Vagina (tissue), 2 donors: Measurements from ENCODE around the gene KIF5A.

Experiments
- POLR2A ChIP-seq, 2 donors: fragments of 450-650 bp; IDR thresholded peaks; one replicate each; pipeline ENCODE4 v1.6.1; 2017; ENCODE audit warnings: antibody characterized with exemption in 2 of 2, mild to moderate bottlenecking in 2 of 2, moderate library complexity in 2 of 2
- POLR2AphosphoS5 ChIP-seq, 2 donors: sonication (generic); formaldehyde crosslinking; IDR thresholded peaks; one replicate each; pipeline ENCODE4 v1.9.0; 2017; ENCODE audit warnings: antibody characterized with exemption in 2 of 2, mild to moderate bottlenecking in 2 of 2, low read depth in 1 of 2; ENCODE audit not compliant: insufficient read depth in 1 of 2

DNA sequence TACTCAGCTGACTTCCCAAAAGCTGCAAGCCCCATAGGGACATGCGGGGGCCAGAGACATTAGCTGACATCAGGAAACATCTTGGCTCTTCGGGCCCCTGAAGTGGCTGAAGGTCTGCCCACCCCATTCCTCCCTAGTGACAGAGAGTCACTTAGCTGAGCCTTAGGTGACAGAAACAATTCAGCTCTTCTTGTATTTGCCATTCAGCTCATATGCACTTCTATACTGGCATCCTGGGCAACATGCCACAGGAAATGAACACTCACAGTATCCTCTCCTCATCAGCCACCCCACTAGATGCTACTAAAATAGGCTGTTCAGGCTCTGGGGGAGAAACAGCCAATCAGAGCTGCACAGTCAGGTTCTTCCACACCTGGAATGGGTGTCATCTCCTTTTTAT is 6.3 kb upstream of the KIF5A start:
- TF ChIP-seq POLR2AphosphoS5 (IDR thresholded peaks at IDR 0.05; ENCODE audit: insufficient read depth in 1 of 2, low read depth in 1 of 2): no peak
- no peak for TF ChIP-seq POLR2A (IDR thresholded peaks at IDR 0.05)
